ENCODE data around the gene PCDHA12.
"Not testable (repeated sequence)": the region's sequence is repeated elsewhere in the genome, so short reads cannot be mapped to it uniquely, and the experiment has no call there.

Gene PCDHA12

GRCh38 chr5:140875085-140876065, at the start of gene PCDHA12:
PCDHA12 (plus strand) TSS chr5:140875308; CDS start chr5:140875473, 165 bp downstream.
- DNase-seq (ENCODE audit: low read depth in 1 of 2, low spot score in 1 of 2): no peak

- no peak for DNase-seq (ENCODE audit: low read depth in 1 of 2, low spot score in 1 of 2)
Observed at GRCh38 chr5:140827704-140828361, 47.3 kb upstream of the PCDHA12 start, which contains the start of gene PCDHA6. PCDHA6 (plus strand) TSS chr5:140827960; CDS start chr5:140828092, 132 bp downstream.

- no peak for DNase-seq (ENCODE audit: low read depth in 1 of 2, low spot score in 1 of 2)
Observed at GRCh38 chr5:140828362-140828737, 46.8 kb upstream of the PCDHA12 start.

GRCh38 chr5:140829511-140830501, 45.3 kb upstream of the PCDHA12 start:
- not testable (repeated sequence) for DNase-seq (ENCODE audit: low read depth in 1 of 2, low spot score in 1 of 2)

GRCh38 chr5:140833993-140834392, 41.1 kb upstream of the PCDHA12 start, which contains the start of gene PCDHA7:
PCDHA7 (plus strand) TSS chr5:140834269; CDS start chr5:140834384, 115 bp downstream.
- DNase-seq (ENCODE audit: low read depth in 1 of 2, low spot score in 1 of 2): no peak

- DNase-seq (ENCODE audit: low read depth in 1 of 2, low spot score in 1 of 2): not testable (repeated sequence)
Observed at GRCh38 chr5:140834439-140835008, 40.6 kb upstream of the PCDHA12 start.

- no peak for DNase-seq (ENCODE audit: low read depth in 1 of 2, low spot score in 1 of 2)
Observed at GRCh38 chr5:140835622-140836510, 39.2 kb upstream of the PCDHA12 start.

GRCh38 chr5:140840978-140841962, 33.8 kb upstream of the PCDHA12 start, which contains the start of gene PCDHA8:
PCDHA8 (plus strand) TSS chr5:140841187; CDS start chr5:140841322, 135 bp downstream.
- DNase-seq (ENCODE audit: low read depth in 1 of 2, low spot score in 1 of 2): no peak

GRCh38 chr5:140842798-140843733, 32.0 kb upstream of the PCDHA12 start:
- no peak for DNase-seq (ENCODE audit: low read depth in 1 of 2, low spot score in 1 of 2)

- not testable (repeated sequence) for DNase-seq (ENCODE audit: low read depth in 1 of 2, low spot score in 1 of 2)
Observed at GRCh38 chr5:140848139-140849102, 26.7 kb upstream of the PCDHA12 start, which contains the start of gene PCDHA9. PCDHA9 (plus strand) TSS chr5:140848382; CDS start chr5:140848496, 114 bp downstream.

GRCh38 chr5:140849831-140850634, 25.1 kb upstream of the PCDHA12 start:
- not testable (repeated sequence) for DNase-seq (ENCODE audit: low read depth in 1 of 2, low spot score in 1 of 2)

- DNase-seq (ENCODE audit: low read depth in 1 of 2, low spot score in 1 of 2): no peak
Observed at GRCh38 chr5:140855772-140856674, 19.1 kb upstream of the PCDHA12 start, which contains the start of gene PCDHA10. PCDHA10 (plus strand) TSS chr5:140855897; CDS start chr5:140856049, 152 bp downstream.

- DNase-seq (ENCODE audit: low read depth in 1 of 2, low spot score in 1 of 2): no peak
Observed at GRCh38 chr5:140857177-140857986, 17.7 kb upstream of the PCDHA12 start.

Data from stimulated activated CD4-positive, alpha-beta T cell treated with anti-CD3 and anti-CD28 coated beads, Interleukin-15, amount 100 ng/mL, for 1 hour (primary cell).